Measurements from ENCODE around the gene GAD1. TPM values are rescaled to one million over a fixed set of nuclear protein-coding genes. Genes with fewer than 3 reads are reported as not detected.

GAD1 gene
- total RNA-seq, 2 donors from 2014 or later = 12.8 to 26.3 TPM

- 100% methylated on average over 1 of the region's 1 CpG for WGBS, 2 experiments (ENCODE audit: insufficient coverage in 1 of 2, insufficient read length in 1 of 2)
- no peak overlapping the region for H3K4me3 Mint-ChIP-seq
- no peaks in the 10 kb centered on the region for H3K27me3 ChIP-seq (ENCODE audit: control insufficient read depth, insufficient read depth, low read length, poor library complexity, severe bottlenecking)
- H3K4me1 ChIP-seq (ENCODE audit: control insufficient read depth, insufficient read depth, low read length) = no peaks in the 10 kb centered on the region
- TF ChIP-seq CTCF (conservative IDR thresholded peaks at IDR 0.05) = no peak
- DNase-seq = no peak
- H3K27ac Mint-ChIP-seq = no peak overlapping the region
- H3K36me3 Mint-ChIP-seq (ENCODE audit: low read depth) = peaks cover 19% of the 10 kb centered on the region
- H3K9ac ChIP-seq (ENCODE audit: extremely low read depth, low read length, poor library complexity, severe bottlenecking) = no peak overlapping the region
- H3K9me3 ChIP-seq (ENCODE audit: control insufficient read depth, low read length) = no peaks in the 10 kb centered on the region
- H3K4me1 Mint-ChIP-seq = peaks cover 6% of the 10 kb centered on the region
- H3K27me3 Mint-ChIP-seq (ENCODE audit: insufficient read depth) = no peaks in the 10 kb centered on the region
- H3K4me3 ChIP-seq (ENCODE audit: low read length) = no peak overlapping the region
- H3K27ac ChIP-seq (ENCODE audit: low read depth, low read length) = no peak overlapping the region
- no peaks in the 10 kb centered on the region for H3K36me3 ChIP-seq (ENCODE audit: control insufficient read depth, insufficient read depth, low read length)
- H3K9me3 Mint-ChIP-seq = no peaks in the 10 kb centered on the region
These were observed 33.1 kb upstream of the GAD1 start for GRCh38 chr2:170783549-170783948.

GRCh38 chr2:170798996-170799395 lies 17.7 kb upstream of the GAD1 start:
- Mint-ChIP-seq H3K27ac (no peak overlapping the region), H3K4me3 (no peak overlapping the region), H3K36me3 (ENCODE audit: low read depth) (peaks cover 18% of the 10 kb centered on the region), H3K9me3 (peaks cover 5% of the 10 kb centered on the region), H3K4me1 (no peaks in the 10 kb centered on the region), H3K27me3 (ENCODE audit: insufficient read depth) (no peaks in the 10 kb centered on the region)
- no peaks in the 10 kb centered on the region for H3K9me3 ChIP-seq (ENCODE audit: control insufficient read depth, low read length)
- H3K36me3 ChIP-seq (ENCODE audit: control insufficient read depth, insufficient read depth, low read length) = no peaks in the 10 kb centered on the region
- no peak overlapping the region for H3K4me3 ChIP-seq (ENCODE audit: low read length)
- DNase-seq = no peak
- H3K27ac ChIP-seq (ENCODE audit: low read depth, low read length) = no peak overlapping the region
- H3K9ac ChIP-seq (ENCODE audit: extremely low read depth, low read length, poor library complexity, severe bottlenecking) = no peak overlapping the region
- H3K27me3 ChIP-seq (ENCODE audit: control insufficient read depth, insufficient read depth, low read length, poor library complexity, severe bottlenecking) = no peaks in the 10 kb centered on the region
- TF ChIP-seq CTCF (conservative IDR thresholded peaks at IDR 0.05) = no peak
- H3K4me1 ChIP-seq (ENCODE audit: control insufficient read depth, insufficient read depth, low read length) = peaks cover under 1% of the 10 kb centered on the region

- no peak overlapping the region for H3K4me3 Mint-ChIP-seq
- no peaks in the 10 kb centered on the region for H3K36me3 ChIP-seq (ENCODE audit: control insufficient read depth, insufficient read depth, low read length)
- no peaks in the 10 kb centered on the region for H3K9me3 ChIP-seq (ENCODE audit: control insufficient read depth, low read length)
- H3K9me3 Mint-ChIP-seq = no peaks in the 10 kb centered on the region
- H3K36me3 Mint-ChIP-seq (ENCODE audit: low read depth) = no peaks in the 10 kb centered on the region
- peaks cover 8% of the 10 kb centered on the region for H3K4me1 Mint-ChIP-seq
- no peak overlapping the region for H3K27ac ChIP-seq (ENCODE audit: low read depth, low read length)
- no peaks in the 10 kb centered on the region for H3K27me3 Mint-ChIP-seq (ENCODE audit: insufficient read depth)
- no peak for TF ChIP-seq CTCF (conservative IDR thresholded peaks at IDR 0.05)
- no peak overlapping the region for H3K9ac ChIP-seq (ENCODE audit: extremely low read depth, low read length, poor library complexity, severe bottlenecking)
- no peak overlapping the region for H3K27ac Mint-ChIP-seq
- H3K27me3 ChIP-seq (ENCODE audit: control insufficient read depth, insufficient read depth, low read length, poor library complexity, severe bottlenecking) = no peaks in the 10 kb centered on the region
- H3K4me3 ChIP-seq (ENCODE audit: low read length) = no peak overlapping the region
- DNase-seq = no peak
- WGBS, 2 experiments (ENCODE audit: insufficient coverage in 1 of 2, insufficient read length in 1 of 2) = 100% methylated on average over 1 to 2 of the region's 2 CpGs
- H3K4me1 ChIP-seq (ENCODE audit: control insufficient read depth, insufficient read depth, low read length) = peaks cover 4% of the 10 kb centered on the region
These were observed 10.1 kb upstream of the GAD1 start for GRCh38 chr2:170806548-170806947.

Measured in endodermal cell (in vitro differentiated cells).